NCI-H1930 (cell line): ENCODE results near the gene RPS6KA6.

Experiments used
- DNase-seq, 2 experiments: peaks; one replicate each; lab custom pipeline; 2025; lab: John Stamatoyannopoulos, UW

RPS6KA6 gene

DNA sequence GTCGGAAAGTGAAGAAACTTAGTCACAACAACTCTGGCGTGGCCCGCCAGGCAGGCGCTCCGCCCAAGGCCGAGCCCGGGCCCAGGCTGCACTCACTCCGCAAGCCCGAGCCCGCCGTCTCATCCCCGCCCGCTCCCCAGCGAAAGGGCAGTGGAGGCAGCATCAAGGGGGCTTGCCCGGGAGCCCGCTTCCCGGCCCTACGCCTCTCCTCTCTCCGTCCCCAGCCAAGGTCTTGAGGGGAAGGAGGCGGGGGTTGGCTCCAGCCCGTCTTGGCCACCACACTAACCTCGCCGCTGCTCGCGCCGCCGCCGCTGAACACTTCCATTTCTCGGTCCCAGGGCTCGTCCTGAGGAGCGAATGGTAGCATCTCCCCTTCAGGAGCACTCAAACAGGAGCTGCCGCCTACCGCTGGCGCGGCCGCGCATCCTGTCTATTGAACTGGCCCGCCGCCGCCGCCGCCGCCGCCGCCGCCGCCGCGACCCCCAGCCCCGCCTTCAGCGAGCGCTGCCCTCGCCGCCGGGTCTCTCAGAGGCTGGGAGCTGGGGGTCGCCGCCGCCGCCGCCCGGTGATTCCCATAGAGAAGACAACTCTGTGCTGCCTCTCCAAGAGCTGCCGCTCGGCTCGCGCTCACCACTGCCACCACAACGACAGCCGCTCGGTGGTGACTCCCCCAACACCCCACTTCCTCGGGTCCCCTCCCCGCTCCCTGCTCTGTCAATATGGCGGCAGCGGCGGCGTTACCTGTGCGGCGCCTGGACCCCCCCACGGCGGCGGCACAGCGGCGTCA, at the start of gene RPS6KA6:
RPS6KA6 (minus strand) TSS at position 667 of the 787 bp plus-strand sequence; CDS start at position 367, 300 bp downstream.
- peak in 1 of 2 experiments; percentile 0 for DNase-seq

DNA sequence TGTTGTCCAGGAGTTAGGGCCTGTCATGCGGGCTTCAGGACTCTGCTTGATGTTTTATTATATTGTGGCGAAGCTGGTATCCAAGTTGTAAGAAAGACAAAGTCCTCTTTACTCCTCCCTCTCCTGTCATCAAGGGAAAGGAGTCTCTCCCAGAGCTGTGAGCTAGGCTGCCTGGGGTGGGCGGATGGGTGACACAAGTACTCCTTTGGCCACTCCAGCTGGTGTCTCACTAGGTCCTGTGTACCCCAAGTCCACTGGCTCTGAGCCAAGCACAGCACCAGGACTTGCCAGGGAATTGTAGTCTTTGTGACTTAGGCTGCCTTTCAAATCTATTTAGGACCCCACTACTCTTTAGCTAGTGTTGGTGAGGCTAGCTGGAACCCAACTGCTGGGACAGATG, 36.7 kb upstream of the RPS6KA6 start:
- no peak for DNase-seq

DNA sequence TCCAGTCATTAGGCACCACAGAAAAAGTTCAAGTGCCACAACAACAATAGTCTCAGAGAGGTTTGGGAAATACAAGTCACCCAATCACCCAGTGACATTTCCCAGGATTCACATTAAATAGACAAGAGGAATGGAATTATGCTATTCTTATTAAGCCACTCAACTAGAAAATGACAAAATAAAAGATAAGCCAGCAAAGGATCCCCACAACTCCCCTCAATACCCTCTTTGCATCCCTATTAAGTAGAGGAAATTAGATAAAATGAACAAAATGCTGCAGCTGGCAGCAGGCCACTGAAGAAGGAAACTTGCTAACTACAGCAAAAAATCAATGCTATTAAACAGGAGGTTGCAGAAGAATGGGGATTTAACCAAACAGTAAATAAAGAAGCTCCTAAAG, 35.3 kb upstream of the RPS6KA6 start:
- DNase-seq: no peak

DNA sequence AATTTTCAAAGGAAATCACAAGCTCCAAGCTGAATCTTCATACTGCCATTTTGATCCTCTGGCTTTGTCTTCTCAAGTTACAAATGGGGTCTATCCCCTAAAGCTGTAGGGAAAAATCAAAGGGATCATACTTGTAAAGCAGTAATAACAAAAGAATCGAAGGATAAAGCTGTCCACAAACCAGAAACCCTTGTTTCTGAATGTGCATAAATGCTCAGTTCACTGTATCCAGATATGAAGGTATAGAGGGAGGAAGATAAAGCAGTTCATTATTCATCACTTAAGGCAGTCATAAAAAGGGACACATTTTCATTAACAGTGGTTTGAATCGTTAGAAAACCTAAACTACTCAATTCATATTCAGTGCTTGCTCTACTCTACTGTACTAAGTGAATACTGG, 33.2 kb upstream of the RPS6KA6 start:
- no peak for DNase-seq

DNA sequence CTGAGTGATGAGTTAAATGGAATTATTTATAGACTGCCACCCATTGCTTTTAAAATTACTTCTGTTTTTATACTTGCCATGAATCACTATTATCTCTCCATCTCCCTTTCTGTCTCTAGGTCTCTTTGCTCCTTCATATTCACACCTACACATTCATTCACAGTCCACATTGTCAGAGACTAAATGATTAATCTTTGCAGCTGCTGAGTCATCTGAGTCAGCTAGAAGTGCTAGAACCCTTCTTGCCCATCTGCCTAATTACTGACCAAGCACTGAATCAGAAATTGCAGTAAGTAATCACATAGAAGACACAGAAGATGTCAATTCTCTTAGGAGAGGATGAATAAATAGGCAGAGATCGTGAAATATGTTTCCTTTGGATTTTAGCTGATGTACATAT, 31.6 kb upstream of the RPS6KA6 start:
- no peak for DNase-seq

DNA sequence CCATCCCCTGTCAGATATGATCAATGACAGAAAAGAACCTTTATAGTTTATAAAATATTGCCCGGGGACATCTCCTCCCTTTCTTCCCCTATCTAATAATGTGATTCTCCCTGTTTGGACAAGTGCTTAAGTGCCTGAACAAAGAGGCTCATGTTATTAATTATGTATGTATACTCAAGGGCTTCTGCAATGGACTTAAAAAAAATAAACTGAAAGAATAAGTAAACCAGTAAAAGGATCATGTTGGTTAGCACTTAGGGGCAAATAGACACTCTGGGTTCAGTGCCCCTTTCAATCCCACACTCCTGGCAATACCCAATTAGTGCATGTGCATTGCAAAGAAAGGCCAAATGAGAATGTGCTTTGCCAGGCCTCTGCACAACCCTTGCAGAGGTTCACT, 30.7 kb upstream of the RPS6KA6 start:
- no peak for DNase-seq

DNA sequence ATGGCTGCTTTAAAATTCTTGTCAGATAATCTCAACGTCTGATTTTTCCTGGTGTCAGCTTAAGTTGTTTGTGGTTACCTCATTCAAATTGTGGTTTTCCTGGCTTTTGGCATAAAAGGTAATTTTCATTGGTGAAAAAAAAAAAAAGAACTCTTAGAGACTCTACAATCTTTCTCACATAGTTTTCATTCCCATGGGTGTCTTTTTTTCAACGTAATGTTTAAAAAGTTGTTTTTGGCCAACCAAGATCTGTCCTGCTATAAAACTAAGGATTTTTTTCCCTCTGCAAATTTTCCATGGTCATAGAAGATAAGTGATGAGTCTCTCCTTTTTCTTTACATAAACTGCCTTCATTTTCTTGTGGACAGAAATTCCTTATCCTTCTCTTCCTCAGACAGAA, 28.9 kb upstream of the RPS6KA6 start:
- DNase-seq: no peak

DNA sequence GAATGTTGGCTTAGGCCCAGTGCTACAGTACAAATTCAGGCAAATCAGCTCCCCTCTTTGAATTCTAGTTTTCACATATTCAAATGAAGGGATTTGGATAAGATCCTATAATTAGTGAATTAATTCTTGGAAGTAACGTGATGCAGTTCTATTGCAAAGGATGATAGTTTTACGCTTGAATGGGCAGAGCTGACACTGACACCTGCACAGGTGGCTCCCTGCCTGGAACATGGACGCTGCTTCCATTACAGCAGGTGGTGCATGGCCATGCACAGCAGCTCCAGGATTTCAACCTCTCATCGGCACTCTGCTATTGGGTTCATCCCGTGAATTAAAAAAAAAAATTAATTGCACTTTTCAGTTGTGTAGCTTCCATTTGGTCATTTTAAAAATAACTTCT, 28.4 kb upstream of the RPS6KA6 start:
- DNase-seq: no peak

DNA sequence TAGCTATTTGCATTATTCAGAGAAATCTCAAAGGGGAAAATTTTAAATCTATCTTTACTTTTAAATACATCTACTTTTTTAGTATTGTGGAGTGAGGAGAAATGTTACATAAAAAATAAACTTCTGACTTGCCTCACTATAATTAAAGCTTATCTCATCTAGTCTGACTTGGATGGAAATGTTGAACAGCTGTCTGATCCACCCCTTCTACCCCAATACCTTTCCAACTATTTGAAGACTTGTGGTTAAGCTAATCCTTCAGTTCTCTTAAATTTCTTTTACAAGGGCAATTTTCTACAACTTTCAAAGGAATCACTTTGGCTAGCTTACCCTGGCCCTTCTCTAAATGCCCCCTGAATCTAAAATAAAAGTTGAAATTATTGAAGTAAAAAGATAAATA, 17.3 kb upstream of the RPS6KA6 start:
- no peak for DNase-seq

DNA sequence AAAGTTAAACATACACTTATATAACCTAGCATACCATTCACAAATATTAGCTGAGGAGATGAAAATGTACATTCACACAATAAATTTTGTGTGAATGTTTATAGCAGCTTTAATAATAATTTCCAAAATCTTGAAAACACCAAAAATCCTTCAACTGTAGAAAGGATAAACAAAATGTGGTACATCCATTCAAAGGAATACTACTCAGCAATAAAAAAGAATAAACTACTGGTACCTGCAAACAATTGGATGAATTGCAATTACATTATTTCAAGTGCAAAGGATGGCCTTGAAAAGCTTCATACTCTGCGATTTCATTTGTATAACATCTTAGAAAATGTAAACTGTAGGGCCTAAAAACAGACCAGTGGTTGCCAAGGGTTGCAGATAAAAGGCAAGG, 11.7 kb upstream of the RPS6KA6 start:
- no peak for DNase-seq

DNA sequence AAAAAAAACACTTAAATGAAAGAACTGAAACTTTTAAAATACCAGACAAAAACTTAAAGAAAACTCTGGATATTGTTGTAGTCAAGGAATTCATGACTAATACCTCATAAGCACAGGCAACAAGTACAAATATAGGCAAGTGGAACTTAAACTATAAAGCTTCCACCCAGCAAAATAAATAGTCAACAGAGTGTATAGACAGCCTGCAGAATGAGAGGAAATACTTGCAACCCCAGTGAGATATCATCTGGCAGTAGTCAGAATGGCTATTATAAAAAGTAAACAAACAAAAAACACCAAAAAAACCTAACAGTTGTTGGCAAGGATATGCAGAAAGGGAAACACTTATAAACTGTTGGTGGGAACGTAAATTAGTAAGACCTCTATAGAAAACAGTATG, 9.6 kb upstream of the RPS6KA6 start:
- no peak for DNase-seq

DNA sequence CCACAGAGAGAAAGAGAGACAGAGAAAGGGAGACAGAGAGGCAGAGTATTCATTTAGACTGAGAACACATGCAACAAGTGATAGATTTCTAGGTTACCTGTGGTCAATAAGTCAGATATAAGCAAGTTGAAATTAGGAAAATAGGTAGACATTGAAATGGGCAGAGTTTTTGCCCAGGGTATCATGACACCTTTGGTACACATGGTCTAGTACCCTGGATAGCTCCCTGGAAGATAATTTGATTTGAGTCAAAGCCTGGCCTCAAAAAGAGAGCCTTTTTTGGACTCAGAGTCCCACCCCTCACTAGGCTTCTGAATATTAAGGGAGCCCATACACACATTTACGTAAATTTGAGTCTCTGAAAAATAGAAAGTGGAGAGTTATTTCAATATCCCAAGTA, 4.0 kb upstream of the RPS6KA6 start:
- DNase-seq: no peak

DNA sequence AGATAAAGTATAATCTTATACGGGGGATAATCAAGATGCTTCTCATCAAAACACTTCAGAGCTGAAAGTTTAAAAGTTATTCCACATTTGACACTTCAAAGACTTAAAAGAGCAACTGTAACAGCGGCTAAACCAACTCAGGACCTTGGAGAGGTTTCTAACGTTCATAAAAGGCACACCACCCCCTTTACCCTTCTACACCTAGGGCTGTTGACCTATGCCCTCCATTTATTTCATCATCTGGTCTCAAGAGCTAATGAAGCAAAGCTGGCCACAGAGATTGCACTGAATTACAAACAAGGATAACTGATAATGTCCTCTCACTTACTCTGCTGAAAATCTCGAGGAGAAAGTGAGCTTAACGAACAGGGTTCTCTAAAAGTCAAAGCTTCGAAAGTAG, 1.1 kb upstream of the RPS6KA6 start:
- DNase-seq: no peak

DNA sequence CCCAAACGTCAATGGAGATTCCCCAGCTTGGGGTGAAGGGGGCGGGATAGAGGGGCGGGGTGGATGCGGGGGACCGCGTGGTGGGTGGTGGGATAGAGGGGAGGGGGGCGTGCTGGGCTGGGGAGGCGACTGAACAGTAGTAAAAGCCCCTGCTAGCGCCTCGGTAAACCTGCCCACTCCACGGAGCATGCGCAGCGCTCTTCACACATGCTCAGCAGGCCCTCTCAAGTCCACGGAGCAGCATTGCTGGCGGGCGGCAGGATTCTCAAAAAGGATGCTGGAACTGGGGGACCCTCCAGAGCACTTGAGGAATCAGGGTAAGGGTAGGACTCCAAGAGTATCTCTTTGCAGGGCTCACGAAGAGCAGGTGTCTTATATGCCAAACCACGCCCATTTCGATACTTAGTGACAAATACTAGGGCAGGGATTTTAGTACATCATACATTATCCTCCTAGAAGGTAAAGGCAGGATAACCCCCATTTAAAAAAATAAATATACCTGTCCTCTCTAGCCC, 378 bp upstream of the RPS6KA6 start:
- DNase-seq: peak; percentile 10 to 24

DNA sequence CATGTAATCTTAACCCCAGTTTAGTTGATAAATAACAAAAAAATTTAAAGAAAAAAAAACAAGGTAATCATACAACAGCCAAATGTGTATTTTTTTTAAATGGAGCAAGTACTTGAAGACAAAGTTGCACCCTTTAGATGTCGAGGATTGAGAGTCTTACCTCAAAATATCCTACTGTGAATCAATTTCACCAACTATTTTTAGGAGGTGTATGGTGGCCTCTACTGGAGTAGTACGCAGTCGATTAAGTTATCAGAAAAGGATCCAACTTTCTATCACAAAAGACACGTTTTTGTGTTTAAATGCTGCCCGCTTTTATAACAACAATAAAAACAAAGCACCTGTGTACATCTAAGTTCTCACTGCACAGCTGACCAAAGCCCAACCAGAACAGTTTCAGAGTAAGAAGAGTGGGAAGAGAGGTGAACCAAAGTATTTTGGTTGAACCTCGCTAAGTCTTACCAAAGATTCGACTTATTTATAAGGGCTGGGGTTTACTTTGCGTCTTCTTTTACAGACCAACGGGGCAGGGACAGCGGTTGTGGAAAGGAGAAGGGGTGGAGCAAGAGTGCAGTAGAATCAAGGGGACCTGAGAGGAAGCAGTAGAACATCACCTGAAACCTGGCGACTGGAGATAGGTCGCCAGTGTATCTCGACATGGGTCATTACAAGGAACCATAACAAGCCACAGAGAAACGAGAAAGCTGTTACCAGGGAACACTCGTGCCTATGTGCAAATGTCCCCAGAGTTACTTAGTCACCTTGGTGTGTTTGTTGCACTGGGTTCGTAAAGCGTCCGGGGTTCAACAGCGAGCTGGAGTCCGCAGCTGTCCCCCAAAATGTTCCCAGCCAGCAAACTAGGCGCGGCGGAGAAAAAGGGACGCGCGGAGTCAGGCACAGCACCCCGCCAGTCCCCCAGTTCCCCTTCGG, 1.1 kb downstream of the RPS6KA6 start:
- DNase-seq: no peak

DNA sequence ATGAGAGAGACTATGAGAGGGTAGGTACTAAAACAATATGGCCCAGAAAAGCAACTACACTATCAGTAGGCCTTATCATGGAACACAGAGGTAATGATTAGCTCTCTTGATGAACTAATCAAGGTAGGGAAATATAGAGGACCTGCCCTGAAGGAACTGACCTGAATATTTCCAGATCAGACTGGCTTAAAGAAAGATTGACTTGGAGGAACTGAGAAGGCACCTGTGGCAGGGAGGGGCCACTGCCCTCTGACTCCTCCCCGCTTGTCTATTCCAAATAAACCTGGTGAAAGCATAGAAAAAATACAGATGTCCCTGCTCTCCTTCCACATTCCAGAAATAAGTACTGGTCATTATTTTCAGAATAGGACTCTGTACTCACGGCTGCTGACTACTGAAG, 5.5 kb downstream of the RPS6KA6 start:
- no peak for DNase-seq

DNA sequence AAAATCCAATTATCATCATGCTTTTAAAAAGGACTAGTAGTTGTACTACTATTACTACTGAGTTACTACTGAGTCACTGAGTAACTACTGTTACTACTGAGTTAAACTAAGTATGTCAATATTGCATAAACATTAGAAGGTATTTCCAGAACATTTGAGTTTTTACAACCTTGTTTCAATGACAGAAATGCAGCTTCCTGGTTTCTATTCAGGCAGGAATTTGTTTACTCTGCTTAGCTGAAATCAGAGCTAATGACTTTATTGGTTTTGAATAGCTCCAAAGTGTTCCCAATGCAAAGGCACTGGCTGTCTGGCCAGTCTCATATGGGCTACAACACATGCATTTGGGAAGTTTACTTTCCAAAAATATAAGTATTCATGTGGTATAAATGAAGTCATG, 12.0 kb downstream of the RPS6KA6 start:
- DNase-seq: no peak

DNA sequence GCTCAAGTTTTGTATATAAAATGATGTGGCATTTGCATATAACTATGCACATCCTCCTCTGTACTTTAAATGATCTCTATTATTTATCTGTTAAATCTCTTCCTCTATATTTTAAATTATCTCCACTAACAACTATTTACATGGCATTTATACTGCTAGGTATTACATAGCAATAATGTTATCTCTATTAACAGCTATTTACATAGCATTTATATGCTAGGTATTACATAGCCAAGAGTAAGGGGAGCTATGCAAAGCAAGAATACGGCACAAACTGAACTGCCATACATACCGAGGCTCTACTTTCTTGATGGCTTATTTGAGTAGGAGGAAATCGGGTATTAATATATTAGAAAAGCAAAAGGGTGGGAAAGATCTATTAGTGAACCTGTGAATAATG, 12.7 kb downstream of the RPS6KA6 start:
- DNase-seq: no peak

DNA sequence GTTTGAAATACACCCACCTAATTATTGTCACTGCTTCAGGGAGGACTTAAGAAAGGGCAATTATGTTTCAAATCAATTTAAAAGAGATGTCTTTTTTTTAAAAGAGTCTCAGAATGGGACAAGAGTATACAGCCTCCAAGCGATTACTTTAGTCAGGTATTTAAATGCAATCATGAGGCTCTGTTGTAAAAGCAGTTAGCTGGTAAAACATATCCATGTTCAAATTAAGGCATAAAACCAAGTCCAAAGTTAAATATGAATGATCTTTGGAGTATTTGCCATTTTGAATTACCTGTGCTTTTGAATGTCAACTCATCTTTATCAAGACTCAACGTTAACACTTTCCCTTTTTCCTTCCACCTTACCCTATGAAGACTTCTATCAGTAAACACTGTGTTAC, 13.7 kb downstream of the RPS6KA6 start:
- no peak for DNase-seq

DNA sequence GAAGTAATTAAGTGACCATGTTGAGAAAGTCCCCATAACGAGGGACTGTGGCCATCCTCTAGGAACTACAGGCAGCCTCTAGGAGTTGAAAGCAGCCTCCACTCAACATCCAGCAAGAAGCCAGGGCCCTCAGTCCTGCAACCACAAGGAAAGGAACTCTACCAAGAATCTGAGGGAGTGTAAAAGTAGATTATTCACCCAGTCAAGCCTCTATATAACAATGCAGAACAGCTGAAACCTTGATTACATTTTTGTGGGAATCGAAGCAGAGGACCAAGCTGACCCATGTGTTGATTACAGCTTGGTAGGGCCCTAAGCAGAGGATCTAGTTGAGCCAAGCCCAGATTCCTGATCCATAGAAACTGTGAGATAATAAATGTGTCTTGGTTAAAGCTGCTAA, 17.1 kb downstream of the RPS6KA6 start:
- DNase-seq: no peak

DNA sequence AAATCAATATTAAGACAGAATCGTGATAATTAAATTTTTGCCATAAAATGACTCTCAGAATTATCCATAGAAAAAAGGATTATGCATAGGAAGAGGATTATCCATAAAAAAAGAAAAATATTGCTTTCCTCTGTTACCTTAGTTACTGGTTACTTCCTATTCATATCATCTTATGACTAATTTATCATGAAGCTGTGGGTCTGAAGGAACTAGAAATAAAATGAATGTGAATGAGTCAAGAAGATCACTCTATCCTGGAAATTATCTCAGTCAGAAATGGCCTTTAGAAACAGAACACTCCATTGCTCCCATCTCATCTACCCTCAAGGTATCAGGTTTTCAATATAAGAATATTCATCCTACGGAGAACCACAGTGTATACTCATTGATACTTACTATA, 19.4 kb downstream of the RPS6KA6 start:
- DNase-seq: no peak

DNA sequence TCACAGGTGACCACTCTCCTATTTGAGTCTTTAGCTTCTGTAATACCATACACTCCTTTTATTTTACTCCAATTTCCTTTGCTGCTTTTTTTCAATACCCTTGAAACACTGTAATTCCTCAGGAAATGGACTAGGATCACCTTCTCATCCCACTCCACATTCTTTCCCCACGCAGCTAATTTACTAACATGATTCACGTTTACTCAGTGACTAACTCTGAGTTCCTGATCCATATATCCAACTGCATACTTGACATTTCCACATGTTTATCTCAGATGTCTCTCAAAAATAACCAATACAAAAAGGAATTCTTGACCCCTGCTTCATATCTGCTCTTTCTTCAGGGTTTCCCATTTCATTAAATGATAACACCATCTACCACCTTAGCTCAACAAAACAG, 19.9 kb downstream of the RPS6KA6 start:
- no peak for DNase-seq

DNA sequence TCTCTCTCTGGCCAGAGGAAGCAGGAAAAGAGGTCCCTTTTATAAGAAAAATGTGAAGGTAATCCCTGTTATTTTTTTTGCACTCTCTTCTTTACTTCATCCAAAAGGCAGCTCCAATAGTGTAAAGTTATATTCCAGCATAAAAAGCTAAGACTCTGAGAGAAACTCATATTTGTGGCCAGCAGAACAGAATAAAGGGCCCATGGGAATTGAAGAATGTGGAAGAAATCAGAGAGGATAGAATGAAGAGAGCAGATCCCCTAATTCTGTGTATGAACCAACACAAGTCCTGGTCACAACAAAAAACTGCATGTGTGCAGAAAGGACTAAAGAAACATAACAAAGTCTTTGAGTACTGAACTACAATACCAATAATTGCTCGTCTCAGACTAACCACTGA, 22.3 kb downstream of the RPS6KA6 start:
- no peak for DNase-seq
